AG09319 (cell line): ENCODE data around the gene MAPK1.
"Not testable (repeated sequence)": the region's sequence is repeated elsewhere in the genome, so short reads cannot be mapped to it uniquely, and the experiment has no call there.

Source experiments
- DNase-seq: peaks from one replicate; pipeline ENCODE4 v3.0.0-alpha.2; 2010; ENCODE audit warnings: low read depth; ENCODE audit errors: extremely low read depth
- CTCF ChIP-seq: IDR thresholded peaks from 2 replicates; pipeline ENCODE4 v1.5.1; 2011; ENCODE audit warnings: low read depth, mild to moderate bottlenecking, inconsistent platforms, low read length, moderate library complexity

Gene MAPK1

GRCh38 chr22:21867528-21868266 is at the start of gene MAPK1:
Gene MAPK1, minus strand, starts transcription at chr22:21867645. Its CDS starts 205 bp downstream, at chr22:21867440.
- peak; percentile 61 for DNase-seq
- TF ChIP-seq CTCF = no peak; the same call in none of the 2 replicates

- no peak for TF ChIP-seq CTCF
Observed at GRCh38 chr22:21916309-21916918, 49.0 kb upstream of the MAPK1 start.

GRCh38 chr22:21915624-21916308 is 48.3 kb upstream of the MAPK1 start:
- no peak for TF ChIP-seq CTCF
- no peak for DNase-seq

More at GRCh38 chr22:21916309-21916918, 49.0 kb upstream of the MAPK1 start:
- DNase-seq = no peak

GRCh38 chr22:21914033-21914642 is 46.7 kb upstream of the MAPK1 start:
- DNase-seq = not testable (repeated sequence)

GRCh38 chr22:21910367-21910766 is 42.9 kb upstream of the MAPK1 start:
- DNase-seq = not testable (repeated sequence)

- no peak for DNase-seq
- TF ChIP-seq CTCF = no peak
Observed at GRCh38 chr22:21909871-21910270, 42.4 kb upstream of the MAPK1 start.

- TF ChIP-seq CTCF = no peak
- no peak for DNase-seq
Observed at GRCh38 chr22:21907638-21908522, 40.4 kb upstream of the MAPK1 start.

- DNase-seq = not testable (repeated sequence)
Observed at GRCh38 chr22:21905234-21905633, 37.8 kb upstream of the MAPK1 start.
